Fibroblast of lung (primary cell): Measurements from ENCODE around the gene GIGYF1. TPM values are rescaled to one million over a fixed set of nuclear protein-coding genes. Genes with fewer than 3 reads are reported as not detected.

Source experiments
- DNase-seq, 2 donors: peaks; one replicate each; pipeline versions ENCODE4 v3.0.0 to v3.0.0-alpha.2; 2010; ENCODE audit warnings: low read depth in 2 of 2
- H2AFZ ChIP-seq: 2 replicates; pipeline ENCODE4 v1.5.1; 2012; ENCODE audit warnings: low read length, control low read depth, inconsistent platforms
- H3K27ac ChIP-seq: 2 replicates; pipeline ENCODE4 v1.5.1; 2011; ENCODE audit warnings: low read length, control low read depth; ENCODE audit not compliant: insufficient read depth
- H3K27me3 ChIP-seq: 2 replicates; pipeline ENCODE4 v1.5.1; 2011; ENCODE audit warnings: mild to moderate bottlenecking, low read length; ENCODE audit not compliant: control insufficient read depth, insufficient read depth
- H3K36me3 ChIP-seq: 2 replicates; pipeline ENCODE4 v1.5.1; 2011; ENCODE audit warnings: low read length; ENCODE audit not compliant: control insufficient read depth, insufficient read depth
- H3K4me1 ChIP-seq: 2 replicates; pipeline ENCODE4 v1.5.1; 2011; ENCODE audit warnings: low read length; ENCODE audit not compliant: control insufficient read depth, insufficient read depth; ENCODE audit errors: extremely low read depth
- H3K4me2 ChIP-seq: 2 replicates; pipeline ENCODE4 v1.5.1; 2011; ENCODE audit warnings: low read length, control low read depth; ENCODE audit not compliant: insufficient read depth; ENCODE audit errors: extremely low read depth
- H3K4me3 ChIP-seq, 4 experiments: fragments of 200-600 bp in 1 of 4; sonication (generic) in 1 of 4; replicated peaks in 1 of 4; 2 replicates each; pipeline ENCODE4 v1.5.1; 2011 to 2016; ENCODE audit warnings: low read length in 4 of 4, low read depth in 3 of 4, mild to moderate bottlenecking in 3 of 4, control low read depth in 2 of 4, inconsistent platforms in 1 of 4, mixed read lengths in 1 of 4; ENCODE audit not compliant: insufficient read depth in 1 of 4; ENCODE audit errors: control extremely low read depth in 1 of 4
- H3K79me2 ChIP-seq: 2 replicates; pipeline ENCODE4 v1.5.1; 2012; ENCODE audit warnings: mild to moderate bottlenecking, low read length, inconsistent platforms; ENCODE audit not compliant: control insufficient read depth, insufficient read depth
- H3K9ac ChIP-seq: 2 replicates; pipeline ENCODE4 v1.5.1; 2011; ENCODE audit warnings: mild to moderate bottlenecking, low read length, control low read depth; ENCODE audit not compliant: insufficient read depth
- H3K9me3 ChIP-seq: 2 replicates; pipeline ENCODE4 v1.5.1; 2012; ENCODE audit warnings: low read depth, low read length; ENCODE audit not compliant: control insufficient read depth, insufficient read depth
- H4K20me1 ChIP-seq: 2 replicates; pipeline ENCODE4 v1.5.1; 2011; ENCODE audit warnings: low read length; ENCODE audit not compliant: control insufficient read depth, insufficient read depth; ENCODE audit errors: extremely low read depth
- EZH2 ChIP-seq: IDR thresholded peaks from 2 replicates; pipeline ENCODE4 v1.5.1; 2012; ENCODE audit warnings: low read length, control low read depth, mild to moderate bottlenecking; ENCODE audit errors: missing control alignments
- polyA plus RNA-seq, 2 donors: library from polyadenylated mRNA; depleted of rRNA in 1 of 2; stranded (reverse) in 1 of 2; unstranded in 1 of 2; fragments of >200 nt; gene quantifications; 2 replicates each; pipeline ENCODE4 v1.2.1, GENCODE V29; 2011 to 2012; ENCODE audit warnings: missing spikeins in 1 of 2
- total RNA-seq: library from RNA; depleted of rRNA; stranded (reverse); fragments of >200 nt; gene quantifications from 2 replicates; pipeline ENCODE4 v1.2.1, GENCODE V29; 2014
- TF ChIP-seq, protein P1 (sequence below), 2 donors: IDR thresholded peaks in 1 of 2; conservative IDR thresholded peaks in 1 of 2; 1 replicate in 1 of 2; 2 replicates in 1 of 2; pipeline ENCODE4 v1.5.1; 2011 to 2012; ENCODE audit warnings: low read length in 2 of 2, control low read depth in 1 of 2, inconsistent platforms in 1 of 2, low read depth in 1 of 2, mild to moderate bottlenecking in 1 of 2

Gene GIGYF1
- total and polyA plus RNA-seq, 2 donors (not counting 1 experiment from before 2014, with no cell fraction given), result 3.8 to 15.9 TPM

DNA sequence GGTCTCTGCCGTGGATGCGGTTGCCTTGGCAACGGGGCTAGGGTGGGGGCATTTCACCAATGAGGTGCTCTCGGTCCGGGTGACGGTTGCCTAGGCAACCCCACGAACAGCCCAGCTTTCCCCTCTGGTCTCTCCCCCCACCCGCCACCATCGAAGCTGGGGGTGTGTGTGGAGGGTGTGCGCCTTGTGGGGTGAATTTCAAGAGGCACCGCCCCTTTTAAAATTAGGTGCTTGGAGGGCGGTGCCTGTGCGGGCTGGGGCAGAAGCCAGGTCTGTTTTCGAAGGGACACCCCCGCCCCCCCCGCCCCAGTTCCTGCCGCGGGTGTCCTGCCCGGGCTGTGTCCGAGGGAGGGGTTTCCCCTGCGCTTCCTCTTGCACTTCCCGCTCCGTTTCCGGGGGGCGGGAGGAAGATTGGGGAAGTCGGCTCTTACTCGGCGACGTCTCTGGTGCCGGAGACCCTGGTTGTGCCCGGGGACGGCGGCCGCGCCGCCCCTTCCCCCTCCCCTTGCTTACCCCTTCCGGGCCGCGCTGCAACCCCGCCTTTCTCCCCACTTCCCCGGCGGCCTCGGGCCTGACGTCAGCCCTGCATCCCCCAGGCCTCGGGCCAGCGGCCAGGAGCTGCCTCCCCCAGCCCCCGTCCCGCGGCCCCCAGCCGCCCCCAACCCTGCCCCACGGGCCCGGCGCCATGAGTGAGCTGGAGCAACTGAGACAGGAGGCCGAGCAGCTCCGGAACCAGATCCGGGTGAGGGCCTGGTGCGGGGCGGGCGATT is 18.3 kb downstream of the GIGYF1 start:
- H3K9ac ChIP-seq, result peak overlapping the region; percentile 65
- peak; percentile 67 to 71 for DNase-seq
- no peak overlapping the region for H2AFZ ChIP-seq
- peak overlapping the region; percentile 64 for H3K4me2 ChIP-seq
- H3K4me1 ChIP-seq, result peaks cover 3% of the 10 kb centered on the region
- peak overlapping the region; percentile 61 to 92 (median 74) for H3K4me3 ChIP-seq
- TF ChIP-seq, protein P1, sequence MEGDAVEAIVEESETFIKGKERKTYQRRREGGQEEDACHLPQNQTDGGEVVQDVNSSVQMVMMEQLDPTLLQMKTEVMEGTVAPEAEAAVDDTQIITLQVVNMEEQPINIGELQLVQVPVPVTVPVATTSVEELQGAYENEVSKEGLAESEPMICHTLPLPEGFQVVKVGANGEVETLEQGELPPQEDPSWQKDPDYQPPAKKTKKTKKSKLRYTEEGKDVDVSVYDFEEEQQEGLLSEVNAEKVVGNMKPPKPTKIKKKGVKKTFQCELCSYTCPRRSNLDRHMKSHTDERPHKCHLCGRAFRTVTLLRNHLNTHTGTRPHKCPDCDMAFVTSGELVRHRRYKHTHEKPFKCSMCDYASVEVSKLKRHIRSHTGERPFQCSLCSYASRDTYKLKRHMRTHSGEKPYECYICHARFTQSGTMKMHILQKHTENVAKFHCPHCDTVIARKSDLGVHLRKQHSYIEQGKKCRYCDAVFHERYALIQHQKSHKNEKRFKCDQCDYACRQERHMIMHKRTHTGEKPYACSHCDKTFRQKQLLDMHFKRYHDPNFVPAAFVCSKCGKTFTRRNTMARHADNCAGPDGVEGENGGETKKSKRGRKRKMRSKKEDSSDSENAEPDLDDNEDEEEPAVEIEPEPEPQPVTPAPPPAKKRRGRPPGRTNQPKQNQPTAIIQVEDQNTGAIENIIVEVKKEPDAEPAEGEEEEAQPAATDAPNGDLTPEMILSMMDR (conservative IDR thresholded peaks at IDR 0.05 in 1 of 2, IDR thresholded peaks at IDR 0.05 in 1 of 2; ENCODE audit: low read depth in 1 of 2, low read length in 2 of 2), result no peak
- TF ChIP-seq EZH2, result no peak
- peak overlapping the region; percentile 38 for H3K27ac ChIP-seq
- no peaks in the 10 kb centered on the region for H4K20me1 ChIP-seq
- no peaks in the 10 kb centered on the region for H3K9me3 ChIP-seq
- H3K36me3 ChIP-seq, result peaks cover 19% of the 10 kb centered on the region
- peaks cover 40% of the 10 kb centered on the region for H3K79me2 ChIP-seq
- H3K27me3 ChIP-seq, result no peaks in the 10 kb centered on the region

DNA sequence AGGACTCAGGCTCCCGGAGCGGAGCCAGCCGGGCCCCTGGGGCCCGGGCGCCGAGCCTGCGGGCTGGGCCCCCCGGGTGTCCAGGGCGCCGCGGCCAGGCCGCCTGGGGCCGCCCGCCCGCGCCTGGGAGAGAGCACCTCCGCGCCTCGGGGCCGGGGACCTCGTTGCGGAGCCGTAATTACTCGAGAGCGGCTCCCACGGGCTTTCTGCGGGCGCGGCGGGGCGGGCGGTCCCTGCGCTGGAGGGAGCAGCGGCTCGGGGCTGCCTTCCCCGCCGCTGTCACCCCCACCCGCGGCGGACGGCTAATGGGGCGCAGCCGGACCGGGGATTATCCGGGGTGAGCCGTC is 19.0 kb downstream of the GIGYF1 start:
- H3K36me3 ChIP-seq, result peaks cover 19% of the 10 kb centered on the region
- peak overlapping the region; percentile 34 for H3K27ac ChIP-seq
- H3K9ac ChIP-seq, result peak overlapping the region; percentile 41
- H3K27me3 ChIP-seq, result no peaks in the 10 kb centered on the region
- H3K79me2 ChIP-seq, result peaks cover 40% of the 10 kb centered on the region
- no peaks in the 10 kb centered on the region for H3K9me3 ChIP-seq
- H3K4me2 ChIP-seq, result no peak overlapping the region
- H3K4me3 ChIP-seq, result peak overlapping the region; percentile 67 to 92 (median 78)
- no peak overlapping the region for H2AFZ ChIP-seq
- no peaks in the 10 kb centered on the region for H4K20me1 ChIP-seq
- no peak for DNase-seq
- no peaks in the 10 kb centered on the region for H3K4me1 ChIP-seq
- TF ChIP-seq, protein P1 (conservative IDR thresholded peaks at IDR 0.05 in 1 of 2, IDR thresholded peaks at IDR 0.05 in 1 of 2; ENCODE audit: low read depth in 1 of 2, low read length in 2 of 2), result no peak
- TF ChIP-seq EZH2, result no peak

DNA sequence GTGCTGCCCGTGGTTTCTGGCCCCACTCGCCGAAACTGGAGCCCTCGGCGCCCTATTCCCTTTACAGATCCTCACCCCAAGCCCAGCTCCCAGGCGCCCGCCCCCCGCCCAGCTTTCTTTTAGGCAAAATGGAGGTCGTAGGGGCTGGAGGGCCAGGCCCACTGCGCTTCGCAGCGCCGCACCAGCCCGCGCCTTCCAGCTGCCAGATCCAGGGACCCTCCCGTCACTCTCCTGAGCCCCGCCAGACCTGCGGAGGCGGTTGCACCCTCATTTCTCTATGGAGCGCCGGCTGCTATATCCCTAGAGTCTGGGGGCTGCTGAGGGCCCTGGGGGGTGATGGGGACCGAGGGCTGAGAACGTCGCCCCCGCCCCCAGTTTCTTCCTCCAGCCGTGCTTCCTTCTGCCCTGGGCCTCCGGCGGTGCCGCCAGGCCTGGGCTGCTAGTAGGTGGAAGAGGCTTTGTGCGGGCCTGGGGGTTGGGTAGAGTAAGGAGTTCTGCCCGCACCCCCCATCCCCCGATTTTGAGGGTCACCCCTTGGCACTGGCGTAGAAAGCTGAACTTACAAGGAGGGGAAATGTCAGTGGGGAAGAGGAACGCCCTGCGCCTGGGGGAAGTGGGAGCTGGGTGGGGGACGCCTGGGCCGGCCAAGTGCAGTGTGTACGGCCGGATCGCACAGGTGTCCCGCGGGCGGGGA is 19.5 kb downstream of the GIGYF1 start:
- Histone ChIP-seq H3K4me2 (peak overlapping the region; percentile 62), H2AFZ (no peak overlapping the region), H3K79me2 (peaks cover 40% of the 10 kb centered on the region), H3K4me1 (no peaks in the 10 kb centered on the region), H4K20me1 (no peaks in the 10 kb centered on the region), H3K9ac (peak overlapping the region; percentile 41), H3K9me3 (no peaks in the 10 kb centered on the region), H3K36me3 (peaks cover 19% of the 10 kb centered on the region), H3K27me3 (no peaks in the 10 kb centered on the region), H3K4me3 (peak overlapping the region; percentile 67 to 92 (median 78)), H3K27ac (peak overlapping the region; percentile 92)
- TF ChIP-seq, protein P1 (conservative IDR thresholded peaks at IDR 0.05 in 1 of 2, IDR thresholded peaks at IDR 0.05 in 1 of 2; ENCODE audit: low read depth in 1 of 2, low read length in 2 of 2), result no peak
- TF ChIP-seq EZH2, result no peak
- DNase-seq, result no peak
